ENCODE data around the gene COL4A3.

The COL4A3 gene

GRCh38 chr2:227163998-227164762 is at the start of gene COL4A3, which contains the start of gene COL4A4:
COL4A3 (plus strand) TSS chr2:227164624; CDS start chr2:227164727, 103 bp downstream.
COL4A4 (minus strand) TSS chr2:227164205; CDS start chr2:227147483, 16,722 bp downstream.
- DNase-seq, result no peak

GRCh38 chr2:227115761-227116160 is 48.7 kb upstream of the COL4A3 start:
- DNase-seq, result peak; percentile 14

GRCh38 chr2:227117027-227117426 is 47.4 kb upstream of the COL4A3 start:
- DNase-seq, result peak; percentile 36

GRCh38 chr2:227117852-227118251 is 46.6 kb upstream of the COL4A3 start:
- DNase-seq, result no peak

GRCh38 chr2:227118353-227118752 is 46.1 kb upstream of the COL4A3 start:
- no peak for DNase-seq

- DNase-seq, result no peak
Observed at GRCh38 chr2:227123697-227124096, 40.7 kb upstream of the COL4A3 start.

- DNase-seq, result no peak
Observed at GRCh38 chr2:227124811-227125210, 39.6 kb upstream of the COL4A3 start.

- DNase-seq, result no peak
Observed at GRCh38 chr2:227125506-227125905, 38.9 kb upstream of the COL4A3 start.

- DNase-seq, result no peak
Observed at GRCh38 chr2:227127201-227127600, 37.2 kb upstream of the COL4A3 start.

GRCh38 chr2:227130636-227131035 is 33.8 kb upstream of the COL4A3 start:
- no peak for DNase-seq

GRCh38 chr2:227132986-227133385 is 31.4 kb upstream of the COL4A3 start:
- DNase-seq, result no peak

GRCh38 chr2:227134591-227134990 is 29.8 kb upstream of the COL4A3 start:
- DNase-seq, result no peak

GRCh38 chr2:227141301-227141700 is 23.1 kb upstream of the COL4A3 start:
- no peak for DNase-seq

- no peak for DNase-seq
Observed at GRCh38 chr2:227143895-227144294, 20.5 kb upstream of the COL4A3 start.

- DNase-seq, result no peak
Observed at GRCh38 chr2:227146456-227146855, 18.0 kb upstream of the COL4A3 start.

- DNase-seq, result no peak
Observed at GRCh38 chr2:227147023-227147422, 17.4 kb upstream of the COL4A3 start.

- no peak for DNase-seq
Observed at GRCh38 chr2:227148106-227148505, 16.3 kb upstream of the COL4A3 start.

GRCh38 chr2:227150222-227150936 is 14.0 kb upstream of the COL4A3 start:
- no peak for DNase-seq

- DNase-seq, result no peak
Observed at GRCh38 chr2:227152093-227152766, 12.2 kb upstream of the COL4A3 start.

GRCh38 chr2:227153307-227153706 is 11.1 kb upstream of the COL4A3 start:
- DNase-seq, result no peak

- no peak for DNase-seq
Observed at GRCh38 chr2:227153758-227154486, 10.5 kb upstream of the COL4A3 start.

GRCh38 chr2:227154986-227155774 is 9.2 kb upstream of the COL4A3 start:
- DNase-seq, result no peak

All from activated CD4-positive, alpha-beta T cell treated with anti-CD3 and anti-CD28 coated beads, Interleukin-2, Interleukin-6, amounts not matched to agents 100 ng/mL and 50 ng/mL, durations not matched to agents 16 hours and 8 hours (primary cell).